Psoas muscle (tissue), 8 donors: ENCODE results near the gene SLC2A8. TPM values are rescaled to one million over a fixed set of nuclear protein-coding genes. Genes with fewer than 3 reads are reported as not detected.
A peak's percentile ranks its signal among the peaks of the same experiment; 100 is the strongest.

Experiments used
- ATAC-seq, 4 donors: fragments of 200-7000 bp; cut with Tn5 transposase; one replicate each; pipeline ENCODE4 v1.9.1; 2020; ENCODE audit warnings: moderate library complexity in 3 of 4, mild to moderate bottlenecking in 2 of 4
- DNase-seq, 2 donors: peaks; one replicate each; pipeline ENCODE4 v3.0.0-alpha.2; 2020
- H3K27ac ChIP-seq: fragments of 200-600 bp; one replicate; pipeline ENCODE4 v1.8.0; 2022
- H3K27me3 ChIP-seq, 3 donors: fragments of 200-600 bp in 1 of 3; one replicate each; pipeline versions ENCODE4 v1.6.1 to v1.8.0; 2013 to 2022; ENCODE audit warnings: low read length in 2 of 3, mild to moderate bottlenecking in 2 of 3, moderate library complexity in 1 of 3; ENCODE audit not compliant: insufficient read depth in 3 of 3
- H3K36me3 ChIP-seq, 2 donors: fragments of 200-600 bp in 1 of 2; one replicate each; pipeline versions ENCODE4 v1.6.1 to v1.8.0; 2013 to 2022; ENCODE audit warnings: low read depth in 1 of 2, mild to moderate bottlenecking in 1 of 2, moderate library complexity in 1 of 2; ENCODE audit not compliant: insufficient read depth in 1 of 2
- H3K4me1 ChIP-seq: fragments of 200-600 bp; one replicate; pipeline ENCODE4 v1.8.0; 2022
- H3K4me3 ChIP-seq: fragments of 200-600 bp; one replicate; pipeline ENCODE4 v1.8.0; 2022; ENCODE audit warnings: mild to moderate bottlenecking
- H3K9me3 ChIP-seq: fragments of 200-600 bp; one replicate; pipeline ENCODE4 v1.8.0; 2022
- WGBS, 3 donors: extraction: QIAGEN DNeasy Blood & Tissue Kit; methylation state at CpG; one replicate each; pipeline versions ENCODE4 v1.1.6 to v1.1.7; 2013; 5-methylcytosine and 5-hydroxymethylcytosine counted together
- intact Hi-C, 2 donors: fragments of 100-400 bp; cut with DNase I; formaldehyde crosslinking; loops; one replicate each; pipeline versions ENCODE4 v1.11.0 to v1.14.2; 2022
- polyA plus RNA-seq, 3 donors: library from polyadenylated mRNA; stranded (reverse); fragments of 200-250 nt; gene quantifications; one replicate each; pipeline ENCODE4 v1.2.3, GENCODE V29; 2013
- total RNA-seq, 4 donors: library from RNA; stranded (reverse); fragmentation: NEBNext Ultra II Directional in 2 of 4; extraction: Animal tissue kit (Norgen Biotek cat#: 25700) in 2 of 4; gene quantifications; one replicate each; pipeline versions ENCODE4 v1.2.1 to v1.2.4, GENCODE V29; 2021 to 2023
- TF ChIP-seq, protein P1 (sequence below): fragments of 200-600 bp; IDR thresholded peaks from one replicate; pipeline ENCODE4 v1.8.0; 2022; ENCODE audit warnings: antibody characterized with exemption
- donor health status: healthy with polysubstance abuse.
- donor health status: DM: no; HTN: no; CAD: no; lungs with moderate emphysema.
- donor health status: Bipolar disorder and iron deficiency.
- donor health status: healthy.
- donor health status: DM: yes; HTN: yes; CAD: no.
- donor health status: DM: no; HTN: no; CAD: no.
- donor health status: DM: no; HTN: no; CAD: no.
- donor health status: DM: yes; HTN: yes; CAD: no.

Gene SLC2A8
- total and polyA plus RNA-seq, 7 donors = 13.2 to 20.3 (median 16.3) TPM

DNA sequence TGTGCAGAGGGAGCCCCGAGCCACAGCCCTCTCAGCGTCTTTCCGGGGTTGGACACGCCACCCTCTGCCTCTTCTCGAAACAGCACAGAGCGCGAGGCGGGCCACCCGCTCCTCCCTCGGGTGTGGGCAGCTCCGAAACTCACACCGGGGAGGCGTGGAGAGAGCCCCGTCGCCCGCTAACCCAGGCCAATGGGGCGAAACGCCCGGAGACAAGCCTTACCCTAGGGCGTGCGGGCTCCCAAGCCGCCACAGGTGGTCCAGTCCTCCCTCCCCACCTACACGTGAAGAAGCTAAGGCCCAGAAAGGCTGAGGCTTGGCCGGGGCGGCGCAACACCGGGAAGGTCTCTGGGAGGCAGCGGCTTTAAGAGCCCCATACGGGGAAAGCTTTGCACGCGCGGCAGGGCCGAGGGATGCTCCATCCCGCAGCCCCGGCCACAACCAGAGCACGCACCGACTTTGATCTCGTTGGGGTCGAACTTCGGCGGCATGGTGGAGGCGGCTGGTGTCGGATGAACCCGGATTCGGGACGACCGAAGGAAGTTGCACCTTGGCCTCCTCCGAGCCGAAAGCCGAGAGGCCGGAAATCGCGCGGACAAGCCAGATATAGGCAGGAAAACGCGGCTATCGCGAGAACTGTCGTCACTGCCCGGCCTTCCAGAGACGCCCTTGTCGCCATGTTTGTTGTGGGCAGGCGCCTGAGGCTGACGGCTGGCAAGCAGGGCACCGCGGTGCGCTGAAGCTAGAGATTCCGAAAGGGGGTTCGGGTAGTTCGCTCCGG lies 54.0 kb downstream of the SLC2A8 start, which contains the start of the genes LRSAM1 and RPL12:
LRSAM1 (plus strand) TSS at position 681 of the 778 bp plus-strand sequence. CDS start 3,018 bp downstream, outside the sequence.
RPL12 (minus strand) TSS at position 577 of the 778 bp plus-strand sequence; CDS start at position 488, 89 bp downstream.
- TF ChIP-seq, protein P1, sequence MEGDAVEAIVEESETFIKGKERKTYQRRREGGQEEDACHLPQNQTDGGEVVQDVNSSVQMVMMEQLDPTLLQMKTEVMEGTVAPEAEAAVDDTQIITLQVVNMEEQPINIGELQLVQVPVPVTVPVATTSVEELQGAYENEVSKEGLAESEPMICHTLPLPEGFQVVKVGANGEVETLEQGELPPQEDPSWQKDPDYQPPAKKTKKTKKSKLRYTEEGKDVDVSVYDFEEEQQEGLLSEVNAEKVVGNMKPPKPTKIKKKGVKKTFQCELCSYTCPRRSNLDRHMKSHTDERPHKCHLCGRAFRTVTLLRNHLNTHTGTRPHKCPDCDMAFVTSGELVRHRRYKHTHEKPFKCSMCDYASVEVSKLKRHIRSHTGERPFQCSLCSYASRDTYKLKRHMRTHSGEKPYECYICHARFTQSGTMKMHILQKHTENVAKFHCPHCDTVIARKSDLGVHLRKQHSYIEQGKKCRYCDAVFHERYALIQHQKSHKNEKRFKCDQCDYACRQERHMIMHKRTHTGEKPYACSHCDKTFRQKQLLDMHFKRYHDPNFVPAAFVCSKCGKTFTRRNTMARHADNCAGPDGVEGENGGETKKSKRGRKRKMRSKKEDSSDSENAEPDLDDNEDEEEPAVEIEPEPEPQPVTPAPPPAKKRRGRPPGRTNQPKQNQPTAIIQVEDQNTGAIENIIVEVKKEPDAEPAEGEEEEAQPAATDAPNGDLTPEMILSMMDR = no peak
- 0 to 3% (median 2%) methylated on average over 68 to 71 of the region's 71 CpGs for WGBS, 3 donors
- peaks cover 43% of the 10 kb centered on the region for H3K4me1 ChIP-seq
- H3K27ac ChIP-seq = peak within 1 kb of the TSS; percentile 91
- peak; percentile 96 to 99 for DNase-seq
- ATAC-seq = peak; percentile 82 to 90 (median 83)
- H3K4me3 ChIP-seq = peak within 1 kb of the TSS; percentile 96
- peaks cover 2 to 62% of the 10 kb centered on the region in 2 donors for H3K36me3 ChIP-seq
- no peaks in the 10 kb centered on the region for H3K27me3 ChIP-seq
- H3K9me3 ChIP-seq = no peaks in the 10 kb centered on the region
- intact Hi-C loops = loop anchor here in 1 of 2 donors (2.0 kb wide), 1 partner anchor 26 kb away; the partner anchor contains the start of gene ZNF79

DNA sequence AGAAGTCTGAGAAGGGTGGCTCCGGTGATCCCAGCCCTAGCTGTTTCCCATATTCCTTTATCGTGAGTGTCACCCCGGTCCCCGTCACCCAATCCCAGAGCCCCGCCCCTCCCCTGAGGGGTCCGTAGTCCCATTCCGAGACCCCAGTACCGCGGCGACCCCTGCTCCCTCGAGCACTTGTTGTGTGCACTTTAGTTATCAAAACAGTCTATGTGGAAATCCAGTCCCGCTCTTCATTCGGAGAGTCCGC lies 54.6 kb downstream of the SLC2A8 start:
- WGBS, 3 donors = 1 to 2% (median 1%) methylated on average over 14 of the region's 14 CpGs
- intact Hi-C loops = loop anchor here in 1 of 2 donors (2.0 kb wide), 1 partner anchor 27 kb away; the partner anchor contains the start of gene ZNF79
- no peak for ATAC-seq
- DNase-seq = no peak
- H3K9me3 ChIP-seq = no peaks in the 10 kb centered on the region
- peaks cover 2 to 62% of the 10 kb centered on the region in 2 donors for H3K36me3 ChIP-seq
- peak overlapping the region; percentile 91 for H3K27ac ChIP-seq
- H3K27me3 ChIP-seq = no peaks in the 10 kb centered on the region
- H3K4me3 ChIP-seq = peak overlapping the region; percentile 96
- TF ChIP-seq, protein P1 = no peak
- H3K4me1 ChIP-seq = peaks cover 43% of the 10 kb centered on the region

DNA sequence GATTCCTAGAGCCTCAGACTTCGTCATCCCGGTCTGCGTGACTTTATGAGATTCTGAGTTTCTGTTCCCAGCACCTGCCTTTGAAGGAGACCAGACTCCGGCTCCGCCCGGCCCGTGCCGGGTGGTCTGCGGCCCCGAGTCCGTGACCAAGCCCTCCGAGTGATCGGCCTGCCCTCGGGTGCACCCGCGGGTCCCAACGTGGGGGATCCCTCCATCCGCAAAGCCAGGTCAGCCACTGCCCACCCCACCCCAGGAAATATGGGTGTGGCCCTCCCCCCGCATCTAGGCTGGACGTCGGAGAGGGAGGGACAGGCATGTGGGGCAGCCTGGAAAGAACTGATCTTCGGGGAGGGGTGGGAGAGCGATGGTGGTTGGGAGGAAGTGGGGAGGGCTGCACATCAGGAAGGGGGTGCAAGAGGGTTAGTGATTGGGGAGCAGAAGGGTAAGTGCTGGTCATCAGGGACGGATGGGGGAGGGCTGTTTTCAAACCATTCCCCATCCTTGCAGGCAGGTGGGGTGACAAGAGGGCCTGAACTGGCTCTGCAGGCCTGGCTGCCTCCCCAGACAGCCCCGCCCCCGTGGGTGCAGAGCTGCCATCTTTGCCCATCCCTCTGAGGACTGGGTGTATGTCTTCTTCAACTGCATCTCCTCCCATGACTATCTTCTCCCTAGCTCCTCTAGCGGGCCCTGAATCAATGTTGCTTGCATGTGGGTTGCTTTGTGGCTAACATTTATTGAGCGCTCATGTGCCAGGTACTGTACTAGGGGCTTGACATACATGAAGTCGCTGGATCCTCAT lies 55.1 kb downstream of the SLC2A8 start:
- intact Hi-C loops = loop anchor here in 1 of 2 donors (2.0 kb wide), 1 partner anchor 27 kb away; the partner anchor contains the start of gene ZNF79
- DNase-seq (peak; percentile 37 to 71), ATAC-seq (peak; percentile 10 to 35 (median 30))
- Histone ChIP-seq H3K36me3 (peaks cover 2 to 62% of the 10 kb centered on the region in 2 donors), H3K4me1 (peaks cover 43% of the 10 kb centered on the region), H3K27me3 (no peaks in the 10 kb centered on the region), H3K27ac (peak overlapping the region; percentile 91), H3K4me3 (peak overlapping the region; percentile 96), H3K9me3 (no peaks in the 10 kb centered on the region)
- TF ChIP-seq, protein P1 = no peak
- 10 to 12% (median 12%) methylated on average over 28 to 29 of the region's 29 CpGs for WGBS, 3 donors

DNA sequence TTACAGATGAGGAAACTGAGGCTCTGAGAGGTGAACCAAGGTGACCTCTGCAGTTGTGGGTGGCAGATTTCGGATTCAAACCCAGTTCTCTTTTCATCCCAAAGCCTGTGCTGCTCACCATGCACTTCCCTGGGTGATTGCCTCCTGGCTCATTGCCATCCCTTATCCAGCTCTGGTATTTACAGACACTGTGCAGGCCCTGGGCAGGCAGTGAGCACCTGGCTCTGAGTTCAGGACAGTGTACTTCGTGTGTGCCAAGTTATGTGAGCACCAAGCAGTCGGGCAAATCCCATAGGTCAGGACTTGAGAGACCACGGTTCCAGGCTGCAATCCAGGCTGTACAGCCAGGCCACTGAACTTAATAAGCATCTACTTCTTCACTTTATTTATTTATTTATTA lies 55.7 kb downstream of the SLC2A8 start:
- peaks cover 40% of the 10 kb centered on the region for H3K4me1 ChIP-seq
- H3K9me3 ChIP-seq = no peaks in the 10 kb centered on the region
- TF ChIP-seq, protein P1 = no peak
- H3K27ac ChIP-seq = peak overlapping the region; percentile 91
- H3K27me3 ChIP-seq = no peaks in the 10 kb centered on the region
- WGBS, 3 donors = 36 to 42% (median 38%) methylated on average over 4 of the region's 4 CpGs
- intact Hi-C loops = no loop called here
- peak in 2 of 4 donors; percentile 3 to 63 for ATAC-seq
- peak overlapping the region; percentile 96 for H3K4me3 ChIP-seq
- DNase-seq = peak in 1 of 2 donors; percentile 65
- peaks cover 2 to 62% of the 10 kb centered on the region in 2 donors for H3K36me3 ChIP-seq
